GM23338 (cell line): Measurements from ENCODE around the gene RIT2. TPM values are rescaled to one million over a fixed set of nuclear protein-coding genes. Genes with fewer than 3 reads are reported as not detected.

Experiments used
- ATAC-seq: fragments of 200-7000 bp; cut with Tn5 transposase; 3 replicates; pipeline ENCODE4 v1.9.1; 2020
- DNase-seq: peaks from one replicate; pipeline ENCODE4 v3.0.0-alpha.2; 2015; ENCODE audit warnings: low spot score
- H2AFZ ChIP-seq: fragments of 200-600 bp; sonication (generic); 2 replicates; pipeline ENCODE4 v1.8.0; 2016; ENCODE audit warnings: antibody characterized with exemption, mild to moderate bottlenecking, moderate library complexity
- H3F3A ChIP-seq: fragments of 200-600 bp; sonication (generic); replicated peaks from 2 replicates; pipeline ENCODE4 v1.8.0; 2017; ENCODE audit warnings: antibody characterized with exemption, mixed run types, low read depth
- H3K27ac ChIP-seq: fragments of 200-600 bp; sonication (generic); 2 replicates; pipeline ENCODE4 v1.6.1; 2016; ENCODE audit warnings: low read depth
- H3K27me3 ChIP-seq: fragments of 200-600 bp; sonication (generic); 2 replicates; pipeline ENCODE4 v1.8.0; 2016; ENCODE audit warnings: mild to moderate bottlenecking, mixed run types, moderate library complexity; ENCODE audit not compliant: insufficient read depth
- H3K36me3 ChIP-seq: fragments of 200-600 bp; sonication (generic); 2 replicates; pipeline ENCODE4 v1.8.0; 2016; ENCODE audit warnings: mild to moderate bottlenecking; ENCODE audit not compliant: insufficient read depth
- H3K4me1 ChIP-seq: fragments of 200-600 bp; sonication (generic); 2 replicates; pipeline ENCODE4 v1.8.0; 2016; ENCODE audit warnings: mild to moderate bottlenecking, moderate library complexity; ENCODE audit not compliant: insufficient read depth
- H3K4me2 ChIP-seq: fragments of 200-600 bp; sonication (generic); 2 replicates; pipeline ENCODE4 v1.7.1; 2017; ENCODE audit warnings: mixed run types
- H3K4me3 ChIP-seq: fragments of 200-600 bp; sonication (generic); 2 replicates; pipeline ENCODE4 v1.6.1; 2016; ENCODE audit warnings: mixed run types
- H3K79me2 ChIP-seq: fragments of 200-600 bp; sonication (generic); replicated peaks from 2 replicates; pipeline ENCODE4 v1.8.0; 2017; ENCODE audit warnings: mild to moderate bottlenecking; ENCODE audit not compliant: insufficient read depth
- H3K9me2 ChIP-seq: fragments of 200-600 bp; sonication (generic); 2 replicates; pipeline ENCODE4 v1.8.0; 2017; ENCODE audit not compliant: insufficient read depth
- H4K20me1 ChIP-seq: fragments of 200-600 bp; sonication (generic); replicated peaks from 2 replicates; pipeline ENCODE4 v1.8.0; 2017; ENCODE audit warnings: mild to moderate bottlenecking; ENCODE audit not compliant: insufficient read depth
- H3K27ac Mint-ChIP-seq: 2 replicates; pipeline ENCODE4 v1.8.0; 2020; ENCODE audit warnings: inconsistent platforms, mild to moderate bottlenecking, moderate library complexity, mixed read lengths
- H3K27me3 Mint-ChIP-seq: 3 replicates; pipeline ENCODE4 v1.8.0; 2022; ENCODE audit warnings: low read depth, mild to moderate bottlenecking, moderate library complexity, mixed read lengths, inconsistent platforms; ENCODE audit not compliant: insufficient read depth, poor library complexity
- H3K36me3 Mint-ChIP-seq: 3 replicates; pipeline ENCODE4 v1.8.0; 2021; ENCODE audit warnings: low read depth, mild to moderate bottlenecking, inconsistent platforms, moderate library complexity, mixed read lengths
- H3K4me1 Mint-ChIP-seq: 3 replicates; pipeline ENCODE4 v1.8.0; 2020; ENCODE audit warnings: mild to moderate bottlenecking, inconsistent platforms, mixed read lengths
- H3K4me3 Mint-ChIP-seq: 3 replicates; pipeline ENCODE4 v1.8.0; 2021; ENCODE audit warnings: moderate library complexity, mild to moderate bottlenecking, inconsistent platforms, mixed read lengths
- H3K9me3 Mint-ChIP-seq: 3 replicates; pipeline ENCODE4 v1.8.0; 2020; ENCODE audit warnings: moderate library complexity, mild to moderate bottlenecking, inconsistent platforms, mixed read lengths
- CTCF ChIP-seq, 2 experiments: fragments of 200-600 bp in 1 of 2; sonication (generic) in 1 of 2; conservative IDR thresholded peaks; 2 replicates each; pipeline versions ENCODE4 v1.5.1 to v1.6.1; 2016 to 2017; ENCODE audit warnings: antibody characterized with exemption in 2 of 2, low read depth in 2 of 2, mild to moderate bottlenecking in 2 of 2, moderate library complexity in 1 of 2
- EZH2 ChIP-seq: fragments of 200-600 bp; sonication (generic); IDR thresholded peaks from one replicate; pipeline ENCODE4 v1.8.0; 2017; ENCODE audit warnings: antibody characterized with exemption, mild to moderate bottlenecking, low read depth; ENCODE audit not compliant: unreplicated experiment
- JUNB ChIP-seq: IDR thresholded peaks from one replicate; pipeline ENCODE4 v1.6.1; 2016; ENCODE audit warnings: antibody characterized with exemption; ENCODE audit not compliant: unreplicated experiment
- NANOG ChIP-seq: IDR thresholded peaks from 2 replicates; pipeline ENCODE4 v1.6.1; 2016; ENCODE audit warnings: antibody characterized with exemption, borderline replicate concordance
- STAT1 ChIP-seq: IDR thresholded peaks from one replicate; pipeline ENCODE4 v1.6.1; 2016; ENCODE audit warnings: antibody characterized with exemption; ENCODE audit not compliant: unreplicated experiment
- ZNF462 ChIP-seq: fragments of 250-450 bp; sonication (Bioruptor Pico); IDR thresholded peaks from 2 replicates; pipeline ENCODE4 v1.5.0; 2020; ENCODE audit warnings: mild to moderate bottlenecking, moderate library complexity
- polyA plus RNA-seq: library from polyadenylated mRNA; unstranded; fragments of >200 nt; fragmentation: Nextera tagmentation; extraction: Ambion mirVana; gene quantifications from 2 replicates; pipeline ENCODE4 v1.2.1, GENCODE V29; 2016
- total RNA-seq: library from RNA; depleted of rRNA; stranded (reverse); fragments of >200 nt; shearing (Covaris generic); gene quantifications from 2 replicates; pipeline ENCODE4 v1.2.3, GENCODE V29; 2014

The RIT2 gene
- total and polyA plus RNA-seq, 2 experiments from 2014 or later, result 1.9 to 8.8 TPM

- Histone ChIP-seq H3K4me2 (no peak overlapping the region), H3K9me2 (no peaks in the 10 kb centered on the region; the same call in 1 of the 2 replicates), H3K36me3 (peaks cover 12% of the 10 kb centered on the region; the same call in 1 of the 2 replicates), H3K4me3 (no peak overlapping the region), H3K4me1 (no peaks in the 10 kb centered on the region), H3K79me2 (no peaks in the 10 kb centered on the region), H3F3A (no peaks in the 10 kb centered on the region), H2AFZ (no peak overlapping the region), H4K20me1 (no peaks in the 10 kb centered on the region), H3K27ac (no peak overlapping the region), H3K27me3 (no peaks in the 10 kb centered on the region)
- H3K9me3 Mint-ChIP-seq, result peaks cover 27% of the 10 kb centered on the region
- DNase-seq, result no peak
- peaks cover 23% of the 10 kb centered on the region for H3K36me3 Mint-ChIP-seq
- no peaks in the 10 kb centered on the region for H3K27me3 Mint-ChIP-seq
- H3K27ac Mint-ChIP-seq, result no peak overlapping the region
- ATAC-seq, result no peak
- no peaks in the 10 kb centered on the region; the same call in 1 of the 3 replicates for H3K4me1 Mint-ChIP-seq
- TF ChIP-seq STAT1 (no peak), JUNB (no peak), CTCF (conservative IDR thresholded peaks at IDR 0.05; ENCODE audit: low read depth in 2 of 2) (no peak), ZNF462 (CRISPR knock-in tag) (no peak), NANOG (no peak), EZH2 (no peak)
- no peak overlapping the region for H3K4me3 Mint-ChIP-seq
These were observed 43.7 kb upstream of the RIT2 start for GRCh38 chr18:43159086-43159770.
